PC-3 (cell line): ENCODE data around the gene LGMN. TPM values are rescaled to one million over a fixed set of nuclear protein-coding genes. Genes with fewer than 3 reads are reported as not detected.

Source experiments
- ATAC-seq: fragments of 200-7000 bp; cut with Tn5 transposase; 2 replicates; pipeline ENCODE4 v1.9.1; 2020; ENCODE audit warnings: mild to moderate bottlenecking, moderate library complexity
- BruUV-seq: library from RNA; stranded (reverse); fragments of 400-500 nt; replicated peaks from 2 replicates; lab custom pipeline; 2021; lab: Mats Ljungman, UMichigan
- CTCF ChIA-PET: fragments of 300-600 bp; sonication (Branson Sonifier 250); formaldehyde crosslinking; loops from one replicate; lab custom pipeline; 2022; ENCODE audit warnings: antibody characterized with exemption; lab: Charles Lee
- POLR2A ChIA-PET: fragments of 300-600 bp; sonication (Branson Sonifier 250); formaldehyde crosslinking; loops from one replicate; lab custom pipeline; 2022; ENCODE audit warnings: antibody characterized with exemption; ENCODE audit not compliant: unreplicated experiment; lab: Charles Lee
- DNase-seq: peaks from one replicate; pipeline ENCODE4 v3.0.0-alpha.2; 2015
- H2AFZ ChIP-seq: fragments of 300-600 bp; sonication (generic); 2 replicates; pipeline ENCODE4 v1.6.0; 2016; ENCODE audit warnings: antibody characterized with exemption, low read length
- H3F3A ChIP-seq: fragments of 300-600 bp; sonication (generic); one replicate; pipeline ENCODE4 v1.6.0; 2017; ENCODE audit warnings: antibody characterized with exemption, low read length, control low read depth, mild to moderate bottlenecking; ENCODE audit not compliant: unreplicated experiment
- H3K27ac ChIP-seq: fragments of 300-600 bp; sonication (generic); 2 replicates; pipeline ENCODE4 v1.5.1; 2016; ENCODE audit warnings: mild to moderate bottlenecking, low read length
- H3K27me3 ChIP-seq: fragments of 300-600 bp; sonication (generic); 2 replicates; pipeline ENCODE4 v1.6.1; 2016; ENCODE audit warnings: low read length, mixed read lengths
- H3K36me3 ChIP-seq: fragments of 300-600 bp; sonication (generic); 2 replicates; pipeline ENCODE4 v1.6.1; 2016; ENCODE audit warnings: low read depth, mixed run types, low read length, mixed read lengths
- H3K4me1 ChIP-seq: fragments of 300-600 bp; sonication (generic); 2 replicates; pipeline ENCODE4 v1.5.1; 2016; ENCODE audit warnings: low read length; ENCODE audit not compliant: insufficient read depth
- H3K4me2 ChIP-seq: fragments of 300-600 bp; sonication (generic); 2 replicates; pipeline ENCODE4 v1.6.0; 2016; ENCODE audit warnings: low read length
- H3K4me3 ChIP-seq: fragments of 300-600 bp; sonication (generic); 2 replicates; pipeline ENCODE4 v1.5.1; 2016; ENCODE audit warnings: mild to moderate bottlenecking, low read length, mixed read lengths
- H3K79me2 ChIP-seq: fragments of 300-600 bp; sonication (generic); 2 replicates; pipeline ENCODE4 v1.6.1; 2017; ENCODE audit warnings: low read length, mixed read lengths
- H3K9ac ChIP-seq: fragments of 300-600 bp; sonication (generic); 2 replicates; pipeline ENCODE4 v1.6.0; 2016; ENCODE audit warnings: mild to moderate bottlenecking, low read length
- H3K9me2 ChIP-seq: fragments of 300-600 bp; sonication (generic); replicated peaks from 2 replicates; pipeline ENCODE4 v1.6.1; 2016; ENCODE audit warnings: mixed run types, low read length, mixed read lengths
- H3K9me3 ChIP-seq: fragments of 300-600 bp; sonication (generic); 2 replicates; pipeline ENCODE4 v1.6.1; 2016; ENCODE audit warnings: low read length, mixed read lengths
- H4K20me1 ChIP-seq: fragments of 300-600 bp; sonication (generic); 2 replicates; pipeline ENCODE4 v1.6.1; 2016; ENCODE audit warnings: low read length, mixed read lengths
- EZH2 ChIP-seq: fragments of 300-600 bp; sonication (generic); IDR thresholded peaks from one replicate; pipeline ENCODE4 v1.6.1; 2017; ENCODE audit warnings: antibody characterized with exemption, mild to moderate bottlenecking, low read length; ENCODE audit not compliant: unreplicated experiment
- EZH2phosphoT487 ChIP-seq: fragments of 300-600 bp; sonication (generic); IDR thresholded peaks from 2 replicates; pipeline ENCODE4 v1.6.1; 2018; ENCODE audit warnings: mild to moderate bottlenecking, antibody characterized with exemption, low read length, borderline replicate concordance
- intact Hi-C: fragments of 100-400 bp; cut with micrococcal nuclease; formaldehyde crosslinking; loops from 2 replicates; pipeline ENCODE4 v1.9.0; 2023
- total RNA-seq: library from RNA; depleted of rRNA; stranded (reverse); fragments of >200 nt; gene quantifications from 2 replicates; pipeline ENCODE4 v1.2.3, GENCODE V29; 2014
- TF ChIP-seq, protein P1 (sequence below): fragments of 300-600 bp; sonication (generic); conservative IDR thresholded peaks from 2 replicates; pipeline ENCODE4 v1.5.1; 2017; ENCODE audit warnings: antibody characterized with exemption, low read depth, mild to moderate bottlenecking, low read length

Gene LGMN
- total RNA-seq, 1 experiment from 2014 or later, result 46.8 TPM

DNA sequence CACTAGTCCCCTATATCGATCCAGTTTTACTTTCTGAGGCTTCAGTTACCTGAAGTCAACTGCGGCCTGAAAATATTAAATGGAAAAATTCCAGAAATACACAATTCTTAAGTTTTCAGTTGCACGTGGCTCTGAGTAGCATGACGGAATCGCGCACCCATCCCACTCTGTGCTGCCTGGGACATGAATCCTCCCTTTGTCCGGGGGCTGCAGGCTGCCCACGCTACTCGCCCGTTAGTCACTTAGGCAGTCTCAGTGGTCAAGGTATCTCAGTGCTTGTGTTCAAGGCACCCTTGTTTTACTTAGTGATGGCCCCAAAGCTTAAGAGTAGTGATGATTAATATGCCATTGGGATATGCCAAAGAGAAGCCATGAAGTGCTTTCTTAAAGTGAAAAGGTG, 46.6 kb downstream of the LGMN start:
- no peaks in the 10 kb centered on the region for H3K79me2 ChIP-seq
- H4K20me1 ChIP-seq, result no peaks in the 10 kb centered on the region
- ATAC-seq (no peak), DNase-seq (no peak)
- no peaks in the 10 kb centered on the region for H3F3A ChIP-seq
- TF ChIP-seq EZH2phosphoT487 (no peak), EZH2 (no peak)
- TF ChIP-seq, protein P1, sequence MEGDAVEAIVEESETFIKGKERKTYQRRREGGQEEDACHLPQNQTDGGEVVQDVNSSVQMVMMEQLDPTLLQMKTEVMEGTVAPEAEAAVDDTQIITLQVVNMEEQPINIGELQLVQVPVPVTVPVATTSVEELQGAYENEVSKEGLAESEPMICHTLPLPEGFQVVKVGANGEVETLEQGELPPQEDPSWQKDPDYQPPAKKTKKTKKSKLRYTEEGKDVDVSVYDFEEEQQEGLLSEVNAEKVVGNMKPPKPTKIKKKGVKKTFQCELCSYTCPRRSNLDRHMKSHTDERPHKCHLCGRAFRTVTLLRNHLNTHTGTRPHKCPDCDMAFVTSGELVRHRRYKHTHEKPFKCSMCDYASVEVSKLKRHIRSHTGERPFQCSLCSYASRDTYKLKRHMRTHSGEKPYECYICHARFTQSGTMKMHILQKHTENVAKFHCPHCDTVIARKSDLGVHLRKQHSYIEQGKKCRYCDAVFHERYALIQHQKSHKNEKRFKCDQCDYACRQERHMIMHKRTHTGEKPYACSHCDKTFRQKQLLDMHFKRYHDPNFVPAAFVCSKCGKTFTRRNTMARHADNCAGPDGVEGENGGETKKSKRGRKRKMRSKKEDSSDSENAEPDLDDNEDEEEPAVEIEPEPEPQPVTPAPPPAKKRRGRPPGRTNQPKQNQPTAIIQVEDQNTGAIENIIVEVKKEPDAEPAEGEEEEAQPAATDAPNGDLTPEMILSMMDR, result no peak
- POLR2A ChIA-PET, result no interaction called here
- CTCF ChIA-PET, result no interaction called here
- no TSS peak for BruUV-seq
- no peak overlapping the region for H2AFZ ChIP-seq
- H3K9me3 ChIP-seq, result no peaks in the 10 kb centered on the region
- intact Hi-C loops, result no loop called here
- H3K4me2 ChIP-seq, result no peak overlapping the region
- H3K4me1 ChIP-seq, result no peaks in the 10 kb centered on the region
- H3K9ac ChIP-seq, result no peak overlapping the region
- no peaks in the 10 kb centered on the region for H3K36me3 ChIP-seq
- no peaks in the 10 kb centered on the region for H3K27me3 ChIP-seq
- no peaks in the 10 kb centered on the region for H3K9me2 ChIP-seq
- H3K4me3 ChIP-seq, result no peak overlapping the region
- no peak overlapping the region for H3K27ac ChIP-seq

DNA sequence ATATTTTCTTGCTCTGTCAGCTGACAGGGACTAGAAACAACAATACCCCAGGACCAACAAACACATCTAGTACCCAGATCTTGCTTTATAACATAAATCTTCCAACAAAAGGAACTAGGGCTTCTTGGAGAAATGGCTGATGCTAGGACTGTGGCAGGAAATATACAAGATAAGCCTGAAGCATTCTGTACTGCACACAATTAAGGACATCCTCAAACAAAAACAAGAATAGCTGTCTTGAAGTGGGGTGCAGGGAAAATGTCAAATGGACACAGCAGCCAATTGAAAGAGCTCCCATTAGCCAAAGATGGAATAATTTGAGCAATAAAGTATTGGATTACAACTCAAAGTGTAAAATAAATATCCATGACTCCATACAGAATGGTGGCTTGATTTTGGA, 50.0 kb downstream of the LGMN start:
- no peaks in the 10 kb centered on the region for H3K79me2 ChIP-seq
- POLR2A ChIA-PET, result no interaction called here

DNA sequence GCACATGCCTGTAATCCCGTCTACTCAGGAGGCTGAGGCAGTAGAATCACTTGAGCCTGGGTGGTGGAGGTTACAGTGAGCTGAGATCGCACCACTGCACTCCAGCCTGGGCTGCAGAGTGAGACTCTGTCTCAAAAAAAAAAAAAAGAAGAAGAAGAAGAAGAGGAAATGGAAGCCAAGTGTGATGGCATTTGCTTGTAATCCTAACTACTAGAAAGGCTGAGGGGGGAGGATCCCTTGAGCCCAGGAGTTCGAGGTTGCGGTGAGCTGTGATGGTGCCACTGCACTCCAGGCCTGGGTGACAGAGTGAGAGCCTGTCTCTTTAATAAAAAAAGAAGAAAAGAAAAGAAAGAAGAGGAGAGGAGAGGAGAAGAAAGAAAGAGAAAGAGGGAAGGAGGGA, 52.1 kb downstream of the LGMN start:
- no peaks in the 10 kb centered on the region for H3K9me2 ChIP-seq
- H3K4me3 ChIP-seq, result no peak overlapping the region
- no peaks in the 10 kb centered on the region for H3K79me2 ChIP-seq
- H4K20me1 ChIP-seq, result no peaks in the 10 kb centered on the region
- ATAC-seq (no peak), DNase-seq (no peak)
- ChIA-PET CTCF (no interaction called here), POLR2A (no interaction called here)
- H3F3A ChIP-seq, result no peaks in the 10 kb centered on the region
- no TSS peak for BruUV-seq
- no peak overlapping the region for H3K4me2 ChIP-seq
- no peaks in the 10 kb centered on the region for H3K27me3 ChIP-seq
- H2AFZ ChIP-seq, result no peak overlapping the region
- no peaks in the 10 kb centered on the region for H3K9me3 ChIP-seq
- H3K4me1 ChIP-seq, result peaks cover 28% of the 10 kb centered on the region
- no peak overlapping the region for H3K27ac ChIP-seq
- no peak overlapping the region for H3K9ac ChIP-seq
- TF ChIP-seq, protein P1, result no peak
- no peak for TF ChIP-seq EZH2
- TF ChIP-seq EZH2phosphoT487, result no peak
- H3K36me3 ChIP-seq, result no peaks in the 10 kb centered on the region
- intact Hi-C loops, result no loop called here

More for the DNA sequence above, 50.0 kb downstream of the LGMN start:
- H3K9ac ChIP-seq, result no peak overlapping the region
- no peaks in the 10 kb centered on the region for H4K20me1 ChIP-seq
- no peaks in the 10 kb centered on the region for H3K9me3 ChIP-seq
- no peaks in the 10 kb centered on the region for H3K27me3 ChIP-seq
- intact Hi-C loops, result no loop called here
- peaks cover 13% of the 10 kb centered on the region for H3K4me1 ChIP-seq
- H3F3A ChIP-seq, result no peaks in the 10 kb centered on the region
- no peak overlapping the region for H2AFZ ChIP-seq
- H3K36me3 ChIP-seq, result no peaks in the 10 kb centered on the region
- DNase-seq, result no peak
- no peak for TF ChIP-seq EZH2
- TF ChIP-seq, protein P1, result no peak
- TF ChIP-seq EZH2phosphoT487, result no peak
- H3K9me2 ChIP-seq, result no peaks in the 10 kb centered on the region
- no peak overlapping the region for H3K27ac ChIP-seq
- ATAC-seq, result no peak
- H3K4me2 ChIP-seq, result no peak overlapping the region
- BruUV-seq, result no TSS peak
- CTCF ChIA-PET, result no interaction called here
- H3K4me3 ChIP-seq, result no peak overlapping the region
